GM18519 (cell line): ENCODE data around the gene WDR89.
"Not testable (repeated sequence)": the region's sequence is repeated elsewhere in the genome, so short reads cannot be mapped to it uniquely, and the experiment has no call there.

Experiments used
- ATAC-seq: cut with Tn5 transposase; IDR thresholded peaks from one replicate; pipeline ENCODE4 v1.9.1; 2021; ENCODE audit warnings: mild to moderate bottlenecking, moderate library complexity; ENCODE audit not compliant: unreplicated experiment, low FRiP score

WDR89 gene

GRCh38 chr14:63641473-63642228 lies at the start of gene WDR89:
WDR89 (minus strand) TSS chr14:63641871; CDS start chr14:63599942, 41,929 bp downstream.
- ATAC-seq, result peak; percentile 78

DNA sequence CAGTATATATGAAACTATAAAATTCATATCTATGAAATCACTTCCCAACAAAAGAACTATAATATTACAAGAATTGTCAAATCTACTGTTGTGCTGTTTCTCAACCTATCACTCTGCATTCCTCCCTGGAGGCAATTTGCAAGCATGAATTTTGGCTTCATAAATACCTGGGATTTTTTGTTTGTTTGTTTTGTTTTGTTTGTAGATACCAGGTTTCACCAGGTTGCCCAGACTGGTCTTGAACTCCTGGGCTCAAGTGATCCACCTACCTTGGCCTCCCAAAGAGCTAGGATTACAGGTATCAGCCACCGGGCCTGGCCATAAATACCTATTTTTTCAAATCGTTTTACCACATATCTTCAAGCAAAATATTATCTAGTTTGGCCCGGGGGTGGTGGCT lies 47.5 kb upstream of the WDR89 start:
- ATAC-seq, result no peak

- no peak for ATAC-seq
Observed at GRCh38 chr14:63686926-63687325, 45.3 kb upstream of the WDR89 start.

DNA sequence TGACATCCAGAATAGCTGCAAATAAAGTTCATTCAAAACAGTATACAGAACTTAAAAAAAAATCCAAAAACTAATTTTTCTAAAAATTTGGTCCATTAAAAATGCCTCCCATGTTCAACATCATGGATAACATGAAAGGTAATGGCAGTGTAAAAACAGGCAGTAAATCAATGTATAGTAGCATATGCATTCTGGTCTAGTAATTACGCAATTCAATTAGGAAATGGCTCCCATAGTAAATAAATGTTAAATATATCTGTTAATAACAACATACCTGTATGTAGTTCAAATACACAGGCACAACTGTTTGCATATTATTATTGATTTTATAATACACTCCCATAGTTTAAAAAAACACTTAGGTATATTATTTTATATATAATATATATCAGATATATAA lies 43.7 kb upstream of the WDR89 start:
- ATAC-seq, result no peak

DNA sequence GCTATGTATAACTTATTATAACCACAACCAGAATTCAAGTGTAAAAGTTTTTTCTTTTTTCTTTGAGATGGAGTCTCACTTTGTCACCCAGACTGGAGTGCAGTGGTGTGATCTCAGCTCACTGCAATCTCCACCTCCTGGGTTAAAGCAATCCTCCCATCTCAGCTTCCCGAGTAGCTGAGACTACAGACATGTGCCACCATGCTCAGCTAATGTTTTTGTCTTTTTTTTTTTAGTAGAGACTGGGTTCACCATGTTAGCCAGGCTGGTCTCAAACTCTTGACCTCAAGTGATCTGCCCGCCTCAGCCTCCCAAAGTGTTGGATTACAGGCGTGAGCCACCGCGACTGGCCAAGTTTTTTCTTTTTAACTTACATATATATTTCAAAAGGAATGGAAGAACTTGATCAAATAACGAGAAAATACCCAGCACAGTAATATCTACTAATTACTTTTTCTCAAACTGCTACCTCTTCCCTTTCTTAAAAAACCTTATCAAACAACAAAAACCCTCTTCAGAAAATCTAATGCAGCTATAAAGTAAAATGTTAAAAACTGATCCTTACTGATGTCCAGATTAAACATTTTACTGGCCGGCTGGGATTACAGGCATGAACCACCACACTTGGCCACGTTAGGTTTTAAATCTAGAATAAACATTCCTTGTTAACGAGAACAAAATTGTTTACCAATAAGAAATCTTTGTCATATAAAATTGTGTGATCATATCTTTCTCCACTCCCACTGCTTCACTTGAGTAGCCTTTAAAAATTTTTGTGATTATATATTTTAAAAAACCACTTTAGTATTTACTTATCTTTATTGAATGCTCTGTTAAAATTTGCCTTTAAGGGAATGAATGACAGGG lies 41.3 kb upstream of the WDR89 start:
- no peak for ATAC-seq

GRCh38 chr14:63678536-63678935 lies 36.9 kb upstream of the WDR89 start:
- no peak for ATAC-seq

DNA sequence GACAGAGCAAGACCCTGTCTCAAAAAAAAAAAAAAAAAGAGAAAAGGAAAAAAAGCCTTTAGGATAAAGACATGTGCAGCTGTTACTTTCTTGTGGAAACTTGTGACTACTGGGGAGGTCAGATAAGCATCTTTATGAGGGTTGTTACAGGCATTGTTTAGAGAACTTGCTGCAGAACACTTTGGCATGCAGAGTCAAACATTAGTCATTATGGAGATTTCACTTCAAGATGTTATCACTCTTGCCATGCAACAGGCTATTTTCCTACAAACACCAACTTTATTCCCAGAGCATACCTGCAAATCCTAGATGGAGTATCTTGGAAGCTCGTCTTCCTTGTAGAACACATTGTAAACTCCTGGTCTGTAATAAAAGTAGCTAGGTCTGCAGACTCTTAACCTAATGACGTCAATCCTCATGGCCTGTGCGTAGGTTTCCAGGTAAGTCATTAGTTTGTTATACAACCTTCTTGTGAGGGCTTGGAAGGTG lies 36.3 kb upstream of the WDR89 start:
- no peak for ATAC-seq

- no peak for ATAC-seq
Observed at GRCh38 chr14:63676615-63677014, 34.9 kb upstream of the WDR89 start.

DNA sequence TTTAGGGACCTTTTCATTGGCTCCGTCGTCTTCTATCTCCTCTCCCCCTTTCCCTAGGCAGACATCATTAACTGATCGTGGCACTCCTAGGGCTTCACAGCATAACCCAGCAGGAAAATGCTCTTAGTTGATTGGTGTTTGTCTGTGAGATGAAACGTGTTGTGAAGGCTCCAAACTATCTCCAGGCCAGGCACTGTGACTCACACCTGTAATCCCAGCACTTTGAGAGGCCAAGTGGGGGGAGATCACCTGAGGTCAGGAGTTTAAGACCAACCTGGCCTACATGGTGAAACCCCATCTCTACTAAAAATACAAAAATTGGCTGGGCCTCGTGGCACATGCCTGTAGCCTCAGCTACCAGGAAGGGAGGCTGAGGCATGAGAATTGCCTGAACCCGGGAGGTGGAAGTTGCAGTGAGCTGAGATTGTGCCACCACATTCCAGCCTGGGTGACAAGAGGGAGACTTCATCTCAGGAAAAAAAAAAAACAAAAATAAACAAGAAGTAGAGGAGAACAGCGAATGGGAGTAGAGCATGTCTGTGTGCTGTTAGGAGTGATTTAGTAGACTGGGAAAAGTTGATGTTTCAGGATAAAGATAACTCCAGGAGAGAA lies 32.3 kb upstream of the WDR89 start:
- no peak for ATAC-seq

DNA sequence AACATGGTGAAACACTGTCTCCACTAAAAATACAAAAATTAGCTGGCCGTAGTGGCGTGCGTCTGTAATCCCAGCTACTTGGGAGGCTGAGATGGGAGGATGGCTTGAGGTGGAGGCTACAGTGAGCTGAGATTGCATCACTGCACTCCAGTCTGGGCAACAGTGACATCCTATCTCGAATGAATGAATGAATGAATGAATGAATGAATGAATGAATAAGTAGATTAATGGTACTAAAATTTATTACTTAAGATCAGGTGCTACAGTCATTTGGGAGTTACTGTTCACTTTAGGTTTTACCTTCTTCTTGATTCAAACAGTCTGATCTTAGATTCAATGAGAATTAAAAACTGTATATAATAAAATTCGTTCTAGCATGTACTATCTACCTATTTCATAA lies 31.6 kb upstream of the WDR89 start:
- ATAC-seq, result no peak

DNA sequence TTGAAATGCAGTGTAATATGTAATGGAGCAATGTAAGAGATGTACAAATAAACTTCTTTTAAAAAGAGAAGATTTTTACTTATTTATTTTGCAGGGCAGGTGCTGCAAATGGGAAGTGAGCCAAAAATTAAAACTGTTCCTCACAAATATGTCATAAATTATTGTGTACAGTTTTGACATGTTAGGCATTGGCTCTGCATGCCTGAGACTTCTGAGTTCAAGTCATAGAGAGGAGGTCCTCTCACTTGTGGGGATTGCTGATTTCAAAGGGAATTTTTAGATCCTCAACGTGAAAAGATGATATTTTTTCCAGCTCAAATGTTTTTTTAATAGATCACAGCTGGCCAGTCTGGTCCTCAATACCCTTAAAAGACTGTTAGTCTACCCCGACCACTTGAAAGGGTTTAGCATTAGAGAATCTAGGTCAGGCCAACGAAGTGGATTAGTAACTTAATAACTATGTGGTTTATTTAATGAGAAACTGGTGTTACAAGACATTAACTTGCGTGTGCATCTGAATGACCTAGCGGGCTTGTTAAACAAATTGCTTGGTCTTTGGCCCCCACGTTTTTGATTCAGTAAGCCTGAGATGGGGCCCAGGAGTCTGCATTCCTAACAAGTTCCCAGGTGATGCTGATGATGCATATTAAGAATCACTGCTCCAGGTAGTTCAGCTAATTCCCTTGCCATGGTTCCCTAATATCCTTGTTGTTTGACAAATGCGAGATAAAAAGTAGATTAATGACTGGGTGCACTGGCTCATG lies 30.9 kb upstream of the WDR89 start:
- no peak for ATAC-seq

- no peak for ATAC-seq
Observed at GRCh38 chr14:63671987-63672386, 30.3 kb upstream of the WDR89 start.

DNA sequence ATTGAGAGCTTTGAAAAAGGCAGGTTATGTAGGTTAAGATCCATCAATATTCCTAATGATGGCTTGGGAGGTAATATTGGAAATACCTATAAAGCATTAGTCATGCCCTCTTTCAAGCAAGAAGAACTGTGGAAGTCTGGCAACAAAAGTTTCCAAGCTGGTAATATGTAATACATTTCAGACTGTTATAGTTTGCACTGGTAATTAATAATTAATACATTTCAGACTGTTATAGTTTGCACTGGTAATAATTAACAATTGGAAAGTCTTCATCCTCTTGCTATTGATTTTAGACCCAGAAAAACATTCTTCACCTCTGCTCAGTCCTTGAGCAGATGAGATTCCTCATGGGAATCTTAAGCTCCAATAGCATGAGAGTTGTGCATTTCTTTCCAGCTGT lies 29.0 kb upstream of the WDR89 start:
- no peak for ATAC-seq

DNA sequence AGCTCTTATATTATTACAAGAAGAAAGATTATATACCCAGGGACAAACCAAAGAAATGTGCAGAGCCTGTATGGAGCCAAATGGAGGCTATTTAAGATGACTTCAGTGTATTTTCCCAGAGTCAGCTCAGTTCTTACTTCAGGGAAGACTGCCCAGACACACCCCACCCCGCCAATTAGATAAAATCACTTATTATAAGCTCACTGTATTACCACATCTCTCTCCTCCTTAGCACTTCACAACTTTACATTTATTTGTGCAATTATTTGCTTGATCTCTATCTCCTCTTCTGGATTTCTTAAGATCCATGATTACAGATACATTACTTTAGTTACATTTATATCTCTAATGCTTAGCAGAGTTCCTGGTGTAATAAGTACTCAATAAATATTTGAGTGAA lies 24.7 kb upstream of the WDR89 start:
- no peak for ATAC-seq

GRCh38 chr14:63663428-63664341 lies 22.0 kb upstream of the WDR89 start:
- no peak for ATAC-seq

DNA sequence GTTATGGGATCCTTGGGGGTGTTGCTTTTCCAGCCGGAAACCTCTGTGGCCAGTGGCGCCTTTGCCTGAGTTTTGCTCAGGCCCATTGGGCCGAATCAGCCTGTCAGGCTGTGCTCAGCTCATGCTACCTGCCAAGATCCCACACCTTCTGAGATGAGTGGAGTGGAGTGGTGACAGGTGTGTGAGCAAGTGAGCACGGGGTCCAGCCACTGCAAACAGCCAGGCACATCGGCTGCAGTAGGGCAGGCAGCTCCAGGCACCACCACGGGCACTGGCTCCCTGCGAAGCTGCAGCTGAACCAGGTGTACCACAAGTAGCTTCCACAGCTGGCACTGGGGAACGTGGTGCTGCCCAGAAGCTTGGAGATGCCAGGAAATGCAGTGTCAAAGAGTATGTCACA lies 21.1 kb upstream of the WDR89 start:
- ATAC-seq, result no peak

- ATAC-seq, result not testable (repeated sequence)
Observed at GRCh38 chr14:63661881-63662280, 20.2 kb upstream of the WDR89 start.

GRCh38 chr14:63659726-63660125 lies 18.1 kb upstream of the WDR89 start:
- no peak for ATAC-seq

GRCh38 chr14:63656194-63656593 lies 14.5 kb upstream of the WDR89 start:
- ATAC-seq, result no peak
